NCI-H1092 treated with DMSO at 0.1 percent for 48 hours (cell line): Measurements from ENCODE around the gene SORBS2.
"Not testable (repeated sequence)": the region's sequence is repeated elsewhere in the genome, so short reads cannot be mapped to it uniquely, and the experiment has no call there.

Experiments used
- DNase-seq: peaks from one replicate; lab custom pipeline; 2025; lab: John Stamatoyannopoulos, UW

The SORBS2 gene

GRCh38 chr4:185712350-185713024 is 99.5 kb downstream of the SORBS2 start:
- no peak for DNase-seq

- no peak for DNase-seq
Measured at GRCh38 chr4:185711726-185712125, 100.3 kb downstream of the SORBS2 start.

- no peak for DNase-seq
Measured at GRCh38 chr4:185710487-185710995, 101.5 kb downstream of the SORBS2 start.

- no peak for DNase-seq
Measured at GRCh38 chr4:185709802-185710486, 102.0 kb downstream of the SORBS2 start.

GRCh38 chr4:185708348-185708747 is 103.6 kb downstream of the SORBS2 start:
- no peak for DNase-seq

- not testable (repeated sequence) for DNase-seq
Measured at GRCh38 chr4:185707622-185708021, 104.4 kb downstream of the SORBS2 start.

- no peak for DNase-seq
Measured at GRCh38 chr4:185702147-185702663, 109.8 kb downstream of the SORBS2 start.

- DNase-seq: no peak
Measured at GRCh38 chr4:185700630-185701029, 111.4 kb downstream of the SORBS2 start.

GRCh38 chr4:185700048-185700447 is 111.9 kb downstream of the SORBS2 start:
- no peak for DNase-seq

GRCh38 chr4:185697488-185697887 is 114.5 kb downstream of the SORBS2 start:
- no peak for DNase-seq

- DNase-seq: no peak
Measured at GRCh38 chr4:185695743-185696142, 116.3 kb downstream of the SORBS2 start.

- DNase-seq: no peak
Measured at GRCh38 chr4:185693548-185694215, 118.3 kb downstream of the SORBS2 start.

GRCh38 chr4:185689407-185689806 is 122.6 kb downstream of the SORBS2 start:
- no peak for DNase-seq

GRCh38 chr4:185685804-185686203 is 126.2 kb downstream of the SORBS2 start:
- DNase-seq: no peak

- DNase-seq: no peak
Measured at GRCh38 chr4:185683896-185684295, 128.1 kb downstream of the SORBS2 start.

- no peak for DNase-seq
Measured at GRCh38 chr4:185683222-185683621, 128.8 kb downstream of the SORBS2 start.

GRCh38 chr4:185682236-185682635 is 129.8 kb downstream of the SORBS2 start:
- no peak for DNase-seq

GRCh38 chr4:185681604-185682003 is 130.4 kb downstream of the SORBS2 start:
- DNase-seq: no peak

- no peak for DNase-seq
Measured at GRCh38 chr4:185680617-185681016, 131.4 kb downstream of the SORBS2 start.

- DNase-seq: no peak
Measured at GRCh38 chr4:185679523-185679922, 132.5 kb downstream of the SORBS2 start.

GRCh38 chr4:185677637-185678314 is 134.2 kb downstream of the SORBS2 start:
- no peak for DNase-seq

- no peak for DNase-seq
Measured at GRCh38 chr4:185672618-185673017, 139.4 kb downstream of the SORBS2 start.
